ENCODE data around the gene NEK6. TPM values are rescaled to one million over a fixed set of nuclear protein-coding genes. Genes with fewer than 3 reads are reported as not detected.

NEK6 gene
- total and polyA plus RNA-seq, 11 donors = 1.8 to 42.4 (median 6.4) TPM

GRCh38 chr9:124284940-124285441, 27.2 kb downstream of the NEK6 start:
- intact Hi-C loops (cut with DNase I) = loop anchor here in 1 of 10 donors (10.0 kb wide), 1 partner anchor 70 kb away; no protein-coding TSS in a partner anchor
- Histone ChIP-seq H3K27me3 (no peaks in the 10 kb centered on the region), H3K27ac (peak overlapping the region; percentile 21 to 88 (median 71)), H3K4me1 (peaks cover 12 to 94% (median 62%) of the 10 kb centered on the region in 12 donors), H3K36me3 (peaks cover 0 to 9% (median 0%) of the 10 kb centered on the region in 9 donors), H3K4me3 (no peak overlapping the region), H3K9me3 (no peaks in the 10 kb centered on the region)
- TF ChIP-seq POLR2A (IDR thresholded peaks at IDR 0.05) (no peak), CTCF (IDR thresholded peaks at IDR 0.05) (no peak)
- WGBS, 4 donors = 71 to 83% (median 75%) methylated on average over 18 of the region's 18 CpGs
- DNase-seq = peak in 1 of 5 donors; percentile 61
- peak in 3 of 4 donors; percentile 16 to 32 (median 31) for ATAC-seq

GRCh38 chr9:124285490-124285889, 27.7 kb downstream of the NEK6 start:
- Histone ChIP-seq H3K36me3 (peaks cover 0 to 12% (median 0%) of the 10 kb centered on the region in 9 donors), H3K27ac (peak overlapping the region; percentile 21 to 88 (median 71)), H3K9me3 (no peaks in the 10 kb centered on the region), H3K4me3 (peak overlapping the region in 1 of 12 donors; percentile 7), H3K4me1 (peaks cover 13 to 94% (median 62%) of the 10 kb centered on the region in 12 donors), H3K27me3 (no peaks in the 10 kb centered on the region)
- DNase-seq = no peak
- ATAC-seq = no peak
- WGBS, 4 donors = 66 to 83% (median 82%) methylated on average over 4 to 11 of the region's 11 CpGs
- intact Hi-C loops (cut with DNase I) = loop anchor here in 1 of 10 donors (10.0 kb wide), 1 partner anchor 71 kb away; no protein-coding TSS in a partner anchor
- TF ChIP-seq POLR2A (IDR thresholded peaks at IDR 0.05) (no peak), CTCF (IDR thresholded peaks at IDR 0.05) (no peak)

- H3K36me3 ChIP-seq = peaks cover 0 to 12% (median 0%) of the 10 kb centered on the region in 9 donors
- ATAC-seq = peak in 3 of 4 donors; percentile 5 to 43 (median 30)
- no peaks in the 10 kb centered on the region for H3K27me3 ChIP-seq
Measured at GRCh38 chr9:124285903-124286291, 28.1 kb downstream of the NEK6 start.

More at GRCh38 chr9:124285903-124286291, 28.1 kb downstream of the NEK6 start:
- Histone ChIP-seq H3K4me1 (peaks cover 15 to 94% (median 62%) of the 10 kb centered on the region in 12 donors), H3K9me3 (no peaks in the 10 kb centered on the region), H3K4me3 (peak overlapping the region in 1 of 12 donors; percentile 28), H3K27ac (peak overlapping the region in 11 of 12 donors; percentile 43 to 88 (median 72))
- DNase-seq = peak; percentile 74 to 76 (median 74)
- WGBS, 4 donors = 41 to 51% (median 47%) methylated on average over 9 of the region's 9 CpGs
- TF ChIP-seq POLR2A (IDR thresholded peaks at IDR 0.05) (no peak), CTCF (IDR thresholded peaks at IDR 0.05) (no peak)
- intact Hi-C loops (cut with DNase I) = loop anchor here in 1 of 10 donors (10.0 kb wide), 1 partner anchor 71 kb away; no protein-coding TSS in a partner anchor
